PC-9 (cell line): ENCODE data around the gene PIEZO2. TPM values are rescaled to one million over a fixed set of nuclear protein-coding genes. Genes with fewer than 3 reads are reported as not detected.

Experiments used
- BruUV-seq: library from RNA; stranded (reverse); fragments of 400-500 nt; replicated peaks from 2 replicates; lab custom pipeline; 2021; lab: Mats Ljungman, UMichigan
- CTCF ChIA-PET: fragments of 300-600 bp; sonication (Branson Sonifier 250); formaldehyde crosslinking; loops from one replicate; lab custom pipeline; 2022; ENCODE audit warnings: antibody characterized with exemption; lab: Charles Lee
- POLR2A ChIA-PET: fragments of 300-600 bp; sonication (Branson Sonifier 250); formaldehyde crosslinking; loops from one replicate; lab custom pipeline; 2022; ENCODE audit warnings: antibody characterized with exemption; ENCODE audit not compliant: unreplicated experiment; lab: Charles Lee
- DNase-seq, 2 experiments: peaks; one replicate each; pipeline versions ENCODE4 v3.0.0 to v3.0.0-alpha.2; 2015 to 2022; ENCODE audit warnings: mixed read lengths in 1 of 2
- H2AFZ ChIP-seq: fragments of 200-600 bp; sonication (generic); 2 replicates; pipeline ENCODE4 v1.8.1; 2017; ENCODE audit warnings: antibody characterized with exemption
- H3F3A ChIP-seq: fragments of 200-600 bp; sonication (generic); 2 replicates; pipeline ENCODE4 v1.8.1; 2017; ENCODE audit warnings: antibody characterized with exemption, mild to moderate bottlenecking, low read depth; ENCODE audit not compliant: insufficient read depth
- H3K27ac ChIP-seq: fragments of 200-600 bp; sonication (generic); 2 replicates; pipeline ENCODE4 v1.6.1; 2016; ENCODE audit warnings: mixed run types
- H3K27me3 ChIP-seq: fragments of 200-600 bp; sonication (generic); 2 replicates; pipeline ENCODE4 v1.6.1; 2016; ENCODE audit warnings: low read depth, mixed run types; ENCODE audit not compliant: insufficient read depth
- H3K36me3 ChIP-seq: fragments of 200-600 bp; sonication (generic); 2 replicates; pipeline ENCODE4 v1.6.1; 2016; ENCODE audit warnings: low read depth, mixed run types
- H3K4me1 ChIP-seq: fragments of 200-600 bp; sonication (generic); replicated peaks from 2 replicates; pipeline ENCODE4 v1.6.1; 2016; ENCODE audit warnings: mixed run types; ENCODE audit not compliant: insufficient read depth
- H3K4me2 ChIP-seq: fragments of 200-600 bp; sonication (generic); 2 replicates; pipeline ENCODE4 v1.6.1; 2017; ENCODE audit warnings: mixed run types
- H3K4me3 ChIP-seq: fragments of 200-600 bp; sonication (generic); 2 replicates; pipeline ENCODE4 v1.6.1; 2016; ENCODE audit warnings: mixed run types
- H3K79me2 ChIP-seq: fragments of 200-600 bp; sonication (generic); 2 replicates; pipeline ENCODE4 v1.6.1; 2017; ENCODE audit warnings: low read depth, mixed run types
- H3K9me2 ChIP-seq: fragments of 200-600 bp; sonication (generic); 2 replicates; pipeline ENCODE4 v1.8.1; 2017; ENCODE audit warnings: mild to moderate bottlenecking; ENCODE audit not compliant: insufficient read depth
- H3K9me3 ChIP-seq: fragments of 200-600 bp; sonication (generic); 2 replicates; pipeline ENCODE4 v1.8.1; 2016; ENCODE audit warnings: low read depth; ENCODE audit not compliant: insufficient read depth
- H4K20me1 ChIP-seq: fragments of 200-600 bp; sonication (generic); 2 replicates; pipeline ENCODE4 v1.8.1; 2017; ENCODE audit not compliant: insufficient read depth
- CTCF ChIP-seq: fragments of 200-600 bp; sonication (generic); conservative IDR thresholded peaks from 2 replicates; pipeline ENCODE4 v1.6.1; 2017; ENCODE audit warnings: mixed run types, antibody characterized with exemption, mild to moderate bottlenecking, moderate library complexity
- EZH2 ChIP-seq: fragments of 200-600 bp; sonication (generic); IDR thresholded peaks from 2 replicates; pipeline ENCODE4 v1.8.0; 2017; ENCODE audit warnings: antibody characterized with exemption, low read depth
- intact Hi-C: fragments of 100-400 bp; cut with micrococcal nuclease; formaldehyde crosslinking; loops from one replicate; pipeline ENCODE4 v1.10.0; 2022; ENCODE audit not compliant: unreplicated experiment
- total RNA-seq: library from RNA; stranded (reverse); gene quantifications from 2 replicates; pipeline ENCODE4 v1.2.3, GENCODE V29; 2021

The PIEZO2 gene
- total RNA-seq, 1 experiment from 2014 or later, result not detected

- H3K4me3 ChIP-seq, result no peak overlapping the region
- H3K4me2 ChIP-seq, result no peak overlapping the region
- intact Hi-C loops, result no loop called here
- no peaks in the 10 kb centered on the region for H3K36me3 ChIP-seq
- ChIA-PET CTCF (no interaction called here), POLR2A (no interaction called here)
- no peaks in the 10 kb centered on the region for H4K20me1 ChIP-seq
- peaks cover 49% of the 10 kb centered on the region for H3K27me3 ChIP-seq
- DNase-seq, result no peak
- no TSS peak for BruUV-seq
- H3K4me1 ChIP-seq, result no peaks in the 10 kb centered on the region
- H3K9me2 ChIP-seq, result no peaks in the 10 kb centered on the region
- H3K9me3 ChIP-seq, result no peaks in the 10 kb centered on the region
- no peaks in the 10 kb centered on the region for H3K79me2 ChIP-seq
- H3K27ac ChIP-seq, result no peak overlapping the region
- no peak overlapping the region for H2AFZ ChIP-seq
- no peaks in the 10 kb centered on the region for H3F3A ChIP-seq
- TF ChIP-seq EZH2 (no peak), CTCF (no peak)
Measured at GRCh38 chr18:10856132-10856531, 293.2 kb downstream of the PIEZO2 start.

GRCh38 chr18:10852385-10853303 is 296.7 kb downstream of the PIEZO2 start:
- H3K4me2 ChIP-seq, result no peak overlapping the region
- no peak overlapping the region for H3K4me3 ChIP-seq
- no peak for TF ChIP-seq CTCF
- no peak for TF ChIP-seq EZH2
- H4K20me1 ChIP-seq, result no peaks in the 10 kb centered on the region
- peaks cover 38% of the 10 kb centered on the region for H3K27me3 ChIP-seq
- H3K79me2 ChIP-seq, result no peaks in the 10 kb centered on the region
- BruUV-seq, result no TSS peak
- no peaks in the 10 kb centered on the region for H3K4me1 ChIP-seq
- intact Hi-C loops, result loop anchor here (1.0 to 2.0 kb wide), 2 partner anchors 188 to 701 kb away; no protein-coding TSS in a partner anchor
- H3K27ac ChIP-seq, result no peak overlapping the region
- H3K9me3 ChIP-seq, result no peaks in the 10 kb centered on the region
- no peaks in the 10 kb centered on the region for H3F3A ChIP-seq
- no peaks in the 10 kb centered on the region for H3K36me3 ChIP-seq
- H2AFZ ChIP-seq, result no peak overlapping the region
- CTCF ChIA-PET, result no interaction called here
- H3K9me2 ChIP-seq, result no peaks in the 10 kb centered on the region
- DNase-seq, result no peak
- POLR2A ChIA-PET, result no interaction called here

- Histone ChIP-seq H3K4me3 (no peak overlapping the region), H3K79me2 (no peaks in the 10 kb centered on the region), H3K9me3 (no peaks in the 10 kb centered on the region), H3K4me1 (no peaks in the 10 kb centered on the region), H3K27me3 (peaks cover 31% of the 10 kb centered on the region), H3K9me2 (no peaks in the 10 kb centered on the region), H3K27ac (no peak overlapping the region), H2AFZ (no peak overlapping the region), H3K36me3 (no peaks in the 10 kb centered on the region), H4K20me1 (no peaks in the 10 kb centered on the region), H3F3A (no peaks in the 10 kb centered on the region), H3K4me2 (no peak overlapping the region)
- DNase-seq, result no peak
- ChIA-PET CTCF (no interaction called here), POLR2A (no interaction called here)
- TF ChIP-seq CTCF, result peak; percentile 84
- TF ChIP-seq EZH2, result no peak
- intact Hi-C loops, result loop anchor here (1.0 to 2.0 kb wide), 2 partner anchors 189 to 701 kb away; no protein-coding TSS in a partner anchor
- BruUV-seq, result no TSS peak
Measured at GRCh38 chr18:10851824-10852319, 297.5 kb downstream of the PIEZO2 start.
